ENCODE measurements around the gene ANKRD11. TPM values are rescaled to one million over a fixed set of nuclear protein-coding genes. Genes with fewer than 3 reads are reported as not detected.
"Not testable (repeated sequence)": the region's sequence is repeated elsewhere in the genome, so short reads cannot be mapped to it uniquely, and the experiment has no call there.

Gene ANKRD11
- polyA plus RNA-seq, 1 experiment, result 48.1 TPM

DNA sequence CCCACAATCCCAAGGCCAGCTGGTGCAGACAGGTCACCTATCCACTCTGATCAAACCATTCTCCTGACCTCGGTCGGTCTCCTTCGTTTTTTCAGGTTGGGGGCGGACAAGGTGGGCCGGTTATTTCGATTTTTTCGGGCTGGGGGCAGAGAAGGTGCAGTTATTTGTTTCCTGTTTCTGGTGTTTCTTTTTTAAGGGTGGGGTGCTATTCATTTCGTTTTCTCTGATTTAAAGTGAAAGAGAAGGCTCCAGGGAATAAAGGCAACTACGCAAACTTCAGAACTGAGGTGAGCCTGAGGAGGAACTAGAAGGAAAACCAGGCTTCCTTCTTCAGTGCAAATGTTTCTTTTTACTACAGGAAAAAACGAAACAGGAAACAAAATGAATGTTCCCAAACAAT is 64.8 kb downstream of the ANKRD11 start:
- Histone ChIP-seq H3K27ac (ENCODE audit: low read depth, low read length) (no peak overlapping the region), H3K4me3 (ENCODE audit: low read depth, low read length) (no peak overlapping the region), H3K9me3 (ENCODE audit: control insufficient read depth, insufficient read depth, low read length) (no peaks in the 10 kb centered on the region), H3K27me3 (ENCODE audit: control insufficient read depth, insufficient read depth, low read length) (no peaks in the 10 kb centered on the region)
- ChIA-PET POLR2A (no interaction called here), CTCF (no interaction called here)
- DNase-seq (ENCODE audit: low read depth, low spot score), result no peak
- TF ChIP-seq, protein P1, sequence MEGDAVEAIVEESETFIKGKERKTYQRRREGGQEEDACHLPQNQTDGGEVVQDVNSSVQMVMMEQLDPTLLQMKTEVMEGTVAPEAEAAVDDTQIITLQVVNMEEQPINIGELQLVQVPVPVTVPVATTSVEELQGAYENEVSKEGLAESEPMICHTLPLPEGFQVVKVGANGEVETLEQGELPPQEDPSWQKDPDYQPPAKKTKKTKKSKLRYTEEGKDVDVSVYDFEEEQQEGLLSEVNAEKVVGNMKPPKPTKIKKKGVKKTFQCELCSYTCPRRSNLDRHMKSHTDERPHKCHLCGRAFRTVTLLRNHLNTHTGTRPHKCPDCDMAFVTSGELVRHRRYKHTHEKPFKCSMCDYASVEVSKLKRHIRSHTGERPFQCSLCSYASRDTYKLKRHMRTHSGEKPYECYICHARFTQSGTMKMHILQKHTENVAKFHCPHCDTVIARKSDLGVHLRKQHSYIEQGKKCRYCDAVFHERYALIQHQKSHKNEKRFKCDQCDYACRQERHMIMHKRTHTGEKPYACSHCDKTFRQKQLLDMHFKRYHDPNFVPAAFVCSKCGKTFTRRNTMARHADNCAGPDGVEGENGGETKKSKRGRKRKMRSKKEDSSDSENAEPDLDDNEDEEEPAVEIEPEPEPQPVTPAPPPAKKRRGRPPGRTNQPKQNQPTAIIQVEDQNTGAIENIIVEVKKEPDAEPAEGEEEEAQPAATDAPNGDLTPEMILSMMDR (IDR thresholded peaks at IDR 0.05; ENCODE audit: low read depth, low read length), result no peak

GRCh38 chr16:89423681-89424260 is 66.6 kb downstream of the ANKRD11 start:
- no peak overlapping the region for H3K27ac ChIP-seq (ENCODE audit: low read depth, low read length)
- H3K4me3 ChIP-seq (ENCODE audit: low read depth, low read length), result no peak overlapping the region
- H3K9me3 ChIP-seq (ENCODE audit: control insufficient read depth, insufficient read depth, low read length), result no peaks in the 10 kb centered on the region
- ChIA-PET POLR2A (no interaction called here), CTCF (no interaction called here)
- no peak for DNase-seq (ENCODE audit: low read depth, low spot score)
- TF ChIP-seq, protein P1 (IDR thresholded peaks at IDR 0.05; ENCODE audit: low read depth, low read length), result no peak
- no peaks in the 10 kb centered on the region for H3K27me3 ChIP-seq (ENCODE audit: control insufficient read depth, insufficient read depth, low read length)

DNA sequence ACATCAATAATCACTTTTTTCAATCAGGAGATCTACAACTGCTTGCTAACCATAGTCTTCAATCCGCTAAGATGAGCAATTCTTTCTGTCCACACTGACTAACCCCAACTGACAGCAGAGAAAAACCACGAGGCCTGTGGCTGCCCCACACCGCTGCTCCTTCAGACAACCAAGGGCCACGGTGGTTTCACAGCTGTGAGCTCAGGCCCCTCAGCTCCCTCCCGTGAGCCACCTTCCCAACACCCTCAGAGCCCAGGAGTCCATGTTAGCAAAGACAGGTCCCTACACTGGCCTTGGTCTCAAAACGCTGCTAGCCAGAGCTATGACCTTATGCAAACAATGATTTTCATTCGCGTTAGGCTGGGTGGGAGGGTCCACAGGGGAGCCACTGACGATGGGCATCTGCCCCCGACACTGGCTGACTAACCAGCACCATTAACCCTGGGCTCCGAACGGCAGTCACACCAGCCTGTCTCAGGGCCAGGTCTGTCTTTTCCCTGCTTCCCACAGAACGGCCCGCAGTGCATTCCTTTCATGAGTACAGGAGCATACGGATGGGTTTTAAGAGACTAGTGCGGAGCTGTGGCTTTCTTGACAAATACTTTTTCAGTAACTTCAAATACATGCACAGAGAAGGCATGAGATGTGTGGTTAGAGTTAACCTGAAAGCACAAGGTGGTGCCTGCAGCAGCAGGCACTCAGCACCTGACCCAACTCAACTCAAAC is 67.3 kb downstream of the ANKRD11 start:
- H3K27ac ChIP-seq (ENCODE audit: low read depth, low read length), result peak overlapping the region; percentile 49
- ChIA-PET CTCF (no interaction called here), POLR2A (interaction anchor here (0.6 to 1.1 kb wide), 2 partner anchors 54 to 58 kb away, joined by 3 to 5 read pairs; no protein-coding TSS in a partner anchor)
- TF ChIP-seq, protein P1 (IDR thresholded peaks at IDR 0.05; ENCODE audit: low read depth, low read length), result no peak
- no peak for DNase-seq (ENCODE audit: low read depth, low spot score)
- H3K4me3 ChIP-seq (ENCODE audit: low read depth, low read length), result no peak overlapping the region
- H3K27me3 ChIP-seq (ENCODE audit: control insufficient read depth, insufficient read depth, low read length), result no peaks in the 10 kb centered on the region
- no peaks in the 10 kb centered on the region for H3K9me3 ChIP-seq (ENCODE audit: control insufficient read depth, insufficient read depth, low read length)

DNA sequence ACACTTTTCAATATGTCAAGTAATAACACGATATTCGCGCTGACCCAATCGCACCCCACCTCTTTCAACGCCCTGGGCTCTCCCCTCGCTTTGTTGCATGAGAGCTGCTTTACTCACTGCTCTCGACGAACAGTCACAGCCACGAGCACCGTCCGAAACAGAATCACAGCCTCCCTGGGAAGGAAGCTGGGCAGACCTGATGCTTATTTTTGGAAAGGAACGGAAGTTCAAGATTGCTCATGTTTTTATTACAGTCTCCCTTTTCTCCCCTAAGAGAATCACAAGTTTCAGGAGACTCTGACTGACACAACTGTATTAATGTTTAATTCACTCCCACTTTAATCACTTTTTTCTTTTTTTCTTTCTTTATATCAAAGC is 67.8 kb downstream of the ANKRD11 start:
- ChIA-PET POLR2A (interaction anchor here (0.6 to 1.1 kb wide), 2 partner anchors 54 to 58 kb away, joined by 3 to 5 read pairs; no protein-coding TSS in a partner anchor), CTCF (no interaction called here)
- Histone ChIP-seq H3K9me3 (ENCODE audit: control insufficient read depth, insufficient read depth, low read length) (no peaks in the 10 kb centered on the region), H3K27ac (ENCODE audit: low read depth, low read length) (peak overlapping the region; percentile 0), H3K27me3 (ENCODE audit: control insufficient read depth, insufficient read depth, low read length) (no peaks in the 10 kb centered on the region), H3K4me3 (ENCODE audit: low read depth, low read length) (no peak overlapping the region)
- TF ChIP-seq, protein P1 (IDR thresholded peaks at IDR 0.05; ENCODE audit: low read depth, low read length), result no peak
- DNase-seq (ENCODE audit: low read depth, low spot score), result no peak

- H3K4me3 ChIP-seq (ENCODE audit: low read depth, low read length); H3K27me3 ChIP-seq (ENCODE audit: control insufficient read depth, insufficient read depth, low read length); POLR2A ChIA-PET; DNase-seq (ENCODE audit: low read depth, low spot score); H3K9me3 ChIP-seq (ENCODE audit: control insufficient read depth, insufficient read depth, low read length); H3K27ac ChIP-seq (ENCODE audit: low read depth, low read length); CTCF ChIA-PET: not testable (repeated sequence)
Measured at GRCh38 chr16:89421300-89421699, 69.1 kb downstream of the ANKRD11 start.
